Activated naive CD4-positive, alpha-beta T cell treated with anti-CD3 and anti-CD28 coated beads, Interleukin-2, amount 10 ng/mL, durations not matched to agents 7 days and 5 days (primary cell): ENCODE measurements around the gene PSMD11.

ENCODE experiments used
- CTCF ChIA-PET: fragments of 350-600 bp; sonication (Branson Sonifier 250); formaldehyde crosslinking; loops from one replicate; lab custom pipeline; 2021; ENCODE audit warnings: antibody characterized with exemption; lab: Charles Lee
- DNase-seq: peaks from one replicate; pipeline ENCODE4 v3.0.0-alpha.2; 2020
- H3K27ac Mint-ChIP-seq: one replicate; pipeline ENCODE4 v1.8.0; 2021; ENCODE audit warnings: mild to moderate bottlenecking, moderate library complexity, mixed read lengths
- H3K27me3 Mint-ChIP-seq: one replicate; pipeline ENCODE4 v1.8.0; 2021; ENCODE audit warnings: mild to moderate bottlenecking, mixed read lengths
- H3K36me3 Mint-ChIP-seq: one replicate; pipeline ENCODE4 v1.8.0; 2021; ENCODE audit warnings: mixed read lengths
- H3K4me1 Mint-ChIP-seq: one replicate; pipeline ENCODE4 v1.8.0; 2021; ENCODE audit warnings: mixed read lengths
- H3K4me3 Mint-ChIP-seq: one replicate; pipeline ENCODE4 v1.8.0; 2021; ENCODE audit warnings: mild to moderate bottlenecking, moderate library complexity, mixed read lengths
- H3K9me3 Mint-ChIP-seq: one replicate; pipeline ENCODE4 v1.8.0; 2021; ENCODE audit warnings: mixed read lengths

PSMD11 gene

GRCh38 chr17:32529604-32530003, 85.3 kb downstream of the PSMD11 start:
- Mint-ChIP-seq H3K27me3 (peaks cover 39% of the 10 kb centered on the region), H3K9me3 (no peaks in the 10 kb centered on the region), H3K4me1 (peaks cover 31% of the 10 kb centered on the region), H3K27ac (no peak overlapping the region), H3K4me3 (no peak overlapping the region), H3K36me3 (no peaks in the 10 kb centered on the region)
- DNase-seq: no peak
- CTCF ChIA-PET: interaction anchor here (0.7 kb wide), 1 partner anchor 22 kb away, joined by 3 read pairs; no protein-coding TSS in a partner anchor
